ENCODE results near the gene SLC22A17. TPM values are rescaled to one million over a fixed set of nuclear protein-coding genes. Genes with fewer than 3 reads are reported as not detected.

The SLC22A17 gene
- polyA plus RNA-seq, 1 donor from 2014 or later: 182 TPM

- H3K27ac ChIP-seq (ENCODE audit: low read length): no peak overlapping the region
Observed at GRCh38 chr14:23377573-23378563, 25.2 kb upstream of the SLC22A17 start.

More at GRCh38 chr14:23377573-23378563, 25.2 kb upstream of the SLC22A17 start:
- no peak overlapping the region for H3K4me2 ChIP-seq (ENCODE audit: low read length)
- no peak overlapping the region for H3K9ac ChIP-seq (ENCODE audit: low read length)
- TF ChIP-seq REST (IDR thresholded peaks at IDR 0.05; ENCODE audit: borderline replicate concordance) (no peak), EZH2 (IDR thresholded peaks at IDR 0.05; ENCODE audit: borderline replicate concordance, insufficient read depth, low read length, poor library complexity, severe bottlenecking) (no peak), CTCF (IDR thresholded peaks at IDR 0.05; ENCODE audit: poor library complexity, severe bottlenecking) (no peak), POLR2AphosphoS5 (IDR thresholded peaks at IDR 0.05) (no peak), MXI1 (conservative IDR thresholded peaks at IDR 0.05; ENCODE audit: poor library complexity, severe bottlenecking) (no peak), RAD21 (conservative IDR thresholded peaks at IDR 0.05) (no peak), EP300 (conservative IDR thresholded peaks at IDR 0.05; ENCODE audit: poor library complexity, severe bottlenecking) (no peak), TAF1 (IDR thresholded peaks at IDR 0.05; ENCODE audit: low read depth) (no peak), SMC3 (conservative IDR thresholded peaks at IDR 0.05; ENCODE audit: poor library complexity) (no peak)
- H3K4me3 ChIP-seq (ENCODE audit: low read length): no peak overlapping the region
- H2AFZ ChIP-seq (ENCODE audit: low read depth, low read length): no peak overlapping the region
- no peaks in the 10 kb centered on the region for H3K36me3 ChIP-seq (ENCODE audit: insufficient read depth, low read length)
- H4K20me1 ChIP-seq (ENCODE audit: insufficient read depth): no peaks in the 10 kb centered on the region
- H3K27me3 ChIP-seq (ENCODE audit: insufficient read depth, low read depth, low read length): no peaks in the 10 kb centered on the region
- no peaks in the 10 kb centered on the region for H3K79me2 ChIP-seq (replicated peaks; ENCODE audit: insufficient read depth, low read length)
- H3F3A ChIP-seq (ENCODE audit: insufficient read depth, low read length, poor library complexity, severe bottlenecking): no peaks in the 10 kb centered on the region
- no peaks in the 10 kb centered on the region for H3K9me3 ChIP-seq (ENCODE audit: low read length)
- no peaks in the 10 kb centered on the region for H3K9me2 ChIP-seq (ENCODE audit: insufficient read depth, low read length)
